ENCODE measurements around the gene LAS1L.
"Not testable (repeated sequence)": the region's sequence is repeated elsewhere in the genome, so short reads cannot be mapped to it uniquely, and the experiment has no call there.

LAS1L gene

GRCh38 chrX:65537229-65537628, 2.6 kb upstream of the LAS1L start:
- ATAC-seq (replicated peaks; ENCODE audit: extremely low read depth, poor library complexity, severe bottlenecking) (no peak), DNase-seq (ENCODE audit: low spot score in 2 of 2) (no peak)
- peaks cover 6% of the 10 kb centered on the region for H3K36me3 Mint-ChIP-seq (ENCODE audit: insufficient read depth)
- H3K4me3 Mint-ChIP-seq: no peak overlapping the region
- no peaks in the 10 kb centered on the region for H3K27me3 Mint-ChIP-seq
- H3K27ac Mint-ChIP-seq (ENCODE audit: low read depth): no peak overlapping the region
- H3K9me3 Mint-ChIP-seq: no peaks in the 10 kb centered on the region
- H3K4me1 Mint-ChIP-seq: peaks cover 18% of the 10 kb centered on the region

GRCh38 chrX:65536291-65536690, 1.7 kb upstream of the LAS1L start:
- Mint-ChIP-seq H3K27ac (ENCODE audit: low read depth) (no peak overlapping the region), H3K27me3 (no peaks in the 10 kb centered on the region), H3K4me1 (peaks cover 23% of the 10 kb centered on the region), H3K4me3 (no peak overlapping the region), H3K36me3 (ENCODE audit: insufficient read depth) (peaks cover 9% of the 10 kb centered on the region), H3K9me3 (no peaks in the 10 kb centered on the region)
- ATAC-seq (replicated peaks; ENCODE audit: extremely low read depth, poor library complexity, severe bottlenecking): no peak
- no peak for DNase-seq (ENCODE audit: low spot score in 2 of 2)

- DNase-seq (ENCODE audit: low spot score in 2 of 2) (no peak), ATAC-seq (replicated peaks; ENCODE audit: extremely low read depth, poor library complexity, severe bottlenecking) (no peak)
- H3K4me3 Mint-ChIP-seq: no peak overlapping the region
- H3K9me3 Mint-ChIP-seq: no peaks in the 10 kb centered on the region
- no peaks in the 10 kb centered on the region for H3K27me3 Mint-ChIP-seq
- peaks cover 34% of the 10 kb centered on the region for H3K36me3 Mint-ChIP-seq (ENCODE audit: insufficient read depth)
- H3K27ac Mint-ChIP-seq (ENCODE audit: low read depth): no peak overlapping the region
- peaks cover 23% of the 10 kb centered on the region for H3K4me1 Mint-ChIP-seq
Observed at GRCh38 chrX:65532016-65532415, 2.6 kb downstream of the LAS1L start.

DNA sequence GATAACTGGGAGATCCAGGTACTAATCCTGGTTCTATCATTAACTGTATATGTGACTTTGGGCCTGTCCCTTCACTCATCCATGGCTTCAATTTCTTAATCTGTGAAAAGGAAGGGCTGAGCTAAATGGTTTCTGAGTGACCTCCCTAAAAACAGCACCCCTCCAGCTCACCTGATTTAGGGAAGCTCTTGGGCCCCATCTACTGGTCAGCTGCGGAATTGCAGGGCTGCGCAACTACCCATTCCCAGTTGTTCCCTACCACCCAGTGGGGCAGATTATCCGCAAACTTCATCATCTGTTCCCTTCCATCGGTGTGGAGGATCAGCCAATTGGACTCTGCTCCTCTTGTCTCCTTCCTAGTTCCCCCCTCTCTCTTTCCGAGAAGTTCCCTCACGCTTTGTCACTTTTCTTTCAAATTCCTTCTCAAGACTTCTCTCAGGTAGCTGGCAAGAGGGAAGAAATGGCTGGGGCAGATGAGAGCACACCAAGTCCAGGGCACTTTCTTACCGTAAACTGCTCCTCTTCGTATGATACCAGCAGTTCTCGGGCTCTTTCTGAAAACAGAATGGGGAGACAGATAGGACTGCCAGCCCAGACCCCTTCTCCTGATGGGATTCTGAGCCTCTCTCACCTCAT, 5.8 kb downstream of the LAS1L start:
- Mint-ChIP-seq H3K4me3 (no peak overlapping the region), H3K27me3 (no peaks in the 10 kb centered on the region), H3K36me3 (ENCODE audit: insufficient read depth) (peaks cover 42% of the 10 kb centered on the region), H3K4me1 (peaks cover 18% of the 10 kb centered on the region), H3K27ac (ENCODE audit: low read depth) (no peak overlapping the region), H3K9me3 (no peaks in the 10 kb centered on the region)
- ATAC-seq (replicated peaks; ENCODE audit: extremely low read depth, poor library complexity, severe bottlenecking): no peak
- peak; percentile 14 to 45 for DNase-seq (ENCODE audit: low spot score in 2 of 2)

- DNase-seq (ENCODE audit: low spot score in 2 of 2) (no peak), ATAC-seq (replicated peaks; ENCODE audit: extremely low read depth, poor library complexity, severe bottlenecking) (no peak)
- H3K36me3 Mint-ChIP-seq (ENCODE audit: insufficient read depth): peaks cover 45% of the 10 kb centered on the region
- H3K27me3 Mint-ChIP-seq: no peaks in the 10 kb centered on the region
- no peak overlapping the region for H3K4me3 Mint-ChIP-seq
- no peaks in the 10 kb centered on the region for H3K9me3 Mint-ChIP-seq
- H3K27ac Mint-ChIP-seq (ENCODE audit: low read depth): no peak overlapping the region
- peaks cover 14% of the 10 kb centered on the region for H3K4me1 Mint-ChIP-seq
Observed at GRCh38 chrX:65528293-65528692, 6.3 kb downstream of the LAS1L start.

GRCh38 chrX:65524139-65524538, 10.4 kb downstream of the LAS1L start:
- DNase-seq (ENCODE audit: low spot score in 2 of 2) (no peak), ATAC-seq (replicated peaks; ENCODE audit: extremely low read depth, poor library complexity, severe bottlenecking) (no peak)
- H3K4me3 Mint-ChIP-seq: no peak overlapping the region
- H3K9me3 Mint-ChIP-seq: no peaks in the 10 kb centered on the region
- no peaks in the 10 kb centered on the region for H3K27me3 Mint-ChIP-seq
- H3K4me1 Mint-ChIP-seq: no peaks in the 10 kb centered on the region
- peaks cover 42% of the 10 kb centered on the region for H3K36me3 Mint-ChIP-seq (ENCODE audit: insufficient read depth)
- H3K27ac Mint-ChIP-seq (ENCODE audit: low read depth): no peak overlapping the region

- Mint-ChIP-seq H3K4me1 (no peaks in the 10 kb centered on the region), H3K27ac (ENCODE audit: low read depth) (no peak overlapping the region), H3K36me3 (ENCODE audit: insufficient read depth) (peaks cover 36% of the 10 kb centered on the region), H3K4me3 (no peak overlapping the region), H3K9me3 (no peaks in the 10 kb centered on the region), H3K27me3 (no peaks in the 10 kb centered on the region)
- no peak for DNase-seq (ENCODE audit: low spot score in 2 of 2)
- ATAC-seq (replicated peaks; ENCODE audit: extremely low read depth, poor library complexity, severe bottlenecking): no peak
Observed at GRCh38 chrX:65522739-65523372, 11.7 kb downstream of the LAS1L start.

GRCh38 chrX:65519530-65519929, 15.1 kb downstream of the LAS1L start:
- H3K27me3 Mint-ChIP-seq; H3K4me3 Mint-ChIP-seq; H3K9me3 Mint-ChIP-seq; ATAC-seq (replicated peaks; ENCODE audit: extremely low read depth, poor library complexity, severe bottlenecking); DNase-seq (ENCODE audit: low spot score in 2 of 2); H3K4me1 Mint-ChIP-seq: not testable (repeated sequence)
- Mint-ChIP-seq H3K27ac (ENCODE audit: low read depth) (peak overlapping the region; percentile 90), H3K36me3 (ENCODE audit: insufficient read depth) (peaks cover 26% of the 10 kb centered on the region)

DNA sequence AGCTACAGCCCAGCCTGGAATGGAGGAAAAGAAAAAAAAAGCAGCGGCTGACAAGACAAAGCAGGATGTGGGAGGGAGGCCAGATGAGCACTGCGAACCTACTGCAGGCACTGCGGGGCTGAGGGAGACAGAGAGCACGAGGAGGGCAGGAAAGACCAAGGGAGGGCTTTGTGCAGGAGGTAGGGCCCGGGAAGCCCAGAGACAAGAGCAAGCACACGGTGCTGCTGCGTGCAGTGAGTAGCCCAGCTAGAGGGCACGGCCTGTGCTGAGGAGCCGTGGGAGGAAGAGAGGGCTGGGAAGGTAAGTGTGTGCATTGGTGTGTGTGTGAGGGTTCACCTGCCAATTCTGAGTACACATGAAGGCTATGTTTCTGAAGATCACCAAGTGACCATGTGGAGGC, 15.6 kb downstream of the LAS1L start:
- peak overlapping the region; percentile 90 for H3K27ac Mint-ChIP-seq (ENCODE audit: low read depth)
- not testable (repeated sequence) for H3K27me3 Mint-ChIP-seq; H3K4me3 Mint-ChIP-seq; H3K4me1 Mint-ChIP-seq; DNase-seq (ENCODE audit: low spot score in 2 of 2); H3K9me3 Mint-ChIP-seq
- H3K36me3 Mint-ChIP-seq (ENCODE audit: insufficient read depth): peaks cover 21% of the 10 kb centered on the region
- peak; percentile 64 for ATAC-seq (replicated peaks; ENCODE audit: extremely low read depth, poor library complexity, severe bottlenecking)

GRCh38 chrX:65517923-65518322, 16.7 kb downstream of the LAS1L start:
- Mint-ChIP-seq H3K4me1 (no peaks in the 10 kb centered on the region), H3K27me3 (no peaks in the 10 kb centered on the region), H3K9me3 (no peaks in the 10 kb centered on the region), H3K4me3 (no peak overlapping the region), H3K27ac (ENCODE audit: low read depth) (no peak overlapping the region), H3K36me3 (ENCODE audit: insufficient read depth) (peaks cover 17% of the 10 kb centered on the region)
- DNase-seq (ENCODE audit: low spot score in 2 of 2) (no peak), ATAC-seq (replicated peaks; ENCODE audit: extremely low read depth, poor library complexity, severe bottlenecking) (no peak)

DNA sequence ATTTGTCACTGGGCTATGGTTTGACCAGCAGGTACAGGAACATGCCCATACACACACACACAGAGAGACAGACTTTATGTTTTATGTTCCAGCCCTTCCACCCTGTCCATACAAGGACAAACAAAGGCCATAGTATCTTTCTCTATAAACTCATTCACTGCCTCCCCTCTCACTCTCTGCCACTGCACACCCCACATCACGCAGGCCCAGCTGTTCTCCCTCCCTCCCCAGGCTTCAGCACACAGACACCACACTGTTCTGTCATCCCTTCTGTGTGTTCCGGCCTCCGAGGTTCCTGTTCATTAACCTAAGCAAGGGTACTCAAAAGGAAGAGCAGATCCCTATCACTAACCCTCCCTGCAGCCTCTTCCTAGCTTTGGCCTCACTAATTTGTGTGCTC, 17.8 kb downstream of the LAS1L start:
- Mint-ChIP-seq H3K4me3 (no peak overlapping the region), H3K27me3 (no peaks in the 10 kb centered on the region), H3K9me3 (no peaks in the 10 kb centered on the region), H3K27ac (ENCODE audit: low read depth) (no peak overlapping the region), H3K36me3 (ENCODE audit: insufficient read depth) (peaks cover 16% of the 10 kb centered on the region), H3K4me1 (no peaks in the 10 kb centered on the region)
- no peak for ATAC-seq (replicated peaks; ENCODE audit: extremely low read depth, poor library complexity, severe bottlenecking)
- DNase-seq (ENCODE audit: low spot score in 2 of 2): no peak

GRCh38 chrX:65513610-65514009, 21.0 kb downstream of the LAS1L start:
- Mint-ChIP-seq H3K4me3 (no peak overlapping the region), H3K27me3 (no peaks in the 10 kb centered on the region), H3K36me3 (ENCODE audit: insufficient read depth) (peaks cover 11% of the 10 kb centered on the region), H3K4me1 (no peaks in the 10 kb centered on the region), H3K27ac (ENCODE audit: low read depth) (no peak overlapping the region), H3K9me3 (no peaks in the 10 kb centered on the region)
- DNase-seq (ENCODE audit: low spot score in 2 of 2) (no peak), ATAC-seq (replicated peaks; ENCODE audit: extremely low read depth, poor library complexity, severe bottlenecking) (no peak)

- H3K9me3 Mint-ChIP-seq: no peaks in the 10 kb centered on the region
- DNase-seq (ENCODE audit: low spot score in 2 of 2) (no peak), ATAC-seq (replicated peaks; ENCODE audit: extremely low read depth, poor library complexity, severe bottlenecking) (no peak)
- H3K27ac Mint-ChIP-seq (ENCODE audit: low read depth): peak overlapping the region; percentile 23
- no peaks in the 10 kb centered on the region for H3K27me3 Mint-ChIP-seq
- no peak overlapping the region for H3K4me3 Mint-ChIP-seq
- H3K4me1 Mint-ChIP-seq: no peaks in the 10 kb centered on the region
- peaks cover 13% of the 10 kb centered on the region for H3K36me3 Mint-ChIP-seq (ENCODE audit: insufficient read depth)
Observed at GRCh38 chrX:65509400-65509799, 25.2 kb downstream of the LAS1L start.

All from central memory CD8-positive, alpha-beta T cell (primary cell).